Suppressor macrophage treated with lipopolysaccharide for 1 hour (primary cell): ENCODE measurements around the gene GPR180.
"Not testable (repeated sequence)": the region's sequence is repeated elsewhere in the genome, so short reads cannot be mapped to it uniquely, and the experiment has no call there.

Source experiments
- DNase-seq, 3 donors: peaks; one replicate each; pipeline ENCODE4 v3.0.0-alpha.2; 2020 to 2022

The GPR180 gene

GRCh38 chr13:94598281-94598680, 3.4 kb upstream of the GPR180 start:
- no peak for DNase-seq

- DNase-seq, result no peak
Observed at GRCh38 chr13:94599877-94600276, 1.8 kb upstream of the GPR180 start.

GRCh38 chr13:94602467-94602866, 810 bp downstream of the GPR180 start:
- DNase-seq, result no peak

GRCh38 chr13:94607056-94607455, 5.4 kb downstream of the GPR180 start:
- DNase-seq, result no peak

GRCh38 chr13:94607939-94608338, 6.3 kb downstream of the GPR180 start:
- no peak for DNase-seq

GRCh38 chr13:94608586-94608985, 6.9 kb downstream of the GPR180 start:
- DNase-seq, result no peak

- DNase-seq, result no peak
Observed at GRCh38 chr13:94609196-94609595, 7.5 kb downstream of the GPR180 start.

- DNase-seq, result no peak
Observed at GRCh38 chr13:94610475-94610874, 8.8 kb downstream of the GPR180 start.

- DNase-seq, result no peak
Observed at GRCh38 chr13:94612050-94612449, 10.4 kb downstream of the GPR180 start.

- DNase-seq, result no peak
Observed at GRCh38 chr13:94613051-94613450, 11.4 kb downstream of the GPR180 start.

GRCh38 chr13:94617389-94618000, 15.8 kb downstream of the GPR180 start:
- peak; percentile 43 to 57 (median 51) for DNase-seq

GRCh38 chr13:94620286-94620896, 18.7 kb downstream of the GPR180 start:
- DNase-seq, result peak in 2 of 3 donors; percentile 17 to 19

- no peak for DNase-seq
Observed at GRCh38 chr13:94622344-94622743, 20.7 kb downstream of the GPR180 start.

GRCh38 chr13:94623316-94623715, 21.7 kb downstream of the GPR180 start:
- no peak for DNase-seq

GRCh38 chr13:94630858-94631257, 29.2 kb downstream of the GPR180 start:
- DNase-seq, result no peak

- DNase-seq, result no peak
Observed at GRCh38 chr13:94632226-94632980, 30.7 kb downstream of the GPR180 start.

GRCh38 chr13:94636096-94636495, 34.4 kb downstream of the GPR180 start:
- not testable (repeated sequence) for DNase-seq

GRCh38 chr13:94636942-94637578, 35.4 kb downstream of the GPR180 start:
- no peak for DNase-seq

- not testable (repeated sequence) for DNase-seq
Observed at GRCh38 chr13:94637677-94638076, 36.0 kb downstream of the GPR180 start.

GRCh38 chr13:94640721-94641120, 39.1 kb downstream of the GPR180 start:
- DNase-seq, result no peak

- DNase-seq, result no peak
Observed at GRCh38 chr13:94641409-94641941, 39.8 kb downstream of the GPR180 start.

GRCh38 chr13:94646904-94647303, 45.2 kb downstream of the GPR180 start:
- DNase-seq, result no peak

- DNase-seq, result no peak
Observed at GRCh38 chr13:94656176-94656575, 54.5 kb downstream of the GPR180 start.
